NCI-H82 treated with DMSO at 0.1 percent for 48 hours (cell line): Measurements from ENCODE around the gene PBX1.

Source experiments
- DNase-seq: peaks from one replicate; lab custom pipeline; 2025; ENCODE audit not compliant: unreplicated experiment; lab: John Stamatoyannopoulos, UW

The PBX1 gene

DNA sequence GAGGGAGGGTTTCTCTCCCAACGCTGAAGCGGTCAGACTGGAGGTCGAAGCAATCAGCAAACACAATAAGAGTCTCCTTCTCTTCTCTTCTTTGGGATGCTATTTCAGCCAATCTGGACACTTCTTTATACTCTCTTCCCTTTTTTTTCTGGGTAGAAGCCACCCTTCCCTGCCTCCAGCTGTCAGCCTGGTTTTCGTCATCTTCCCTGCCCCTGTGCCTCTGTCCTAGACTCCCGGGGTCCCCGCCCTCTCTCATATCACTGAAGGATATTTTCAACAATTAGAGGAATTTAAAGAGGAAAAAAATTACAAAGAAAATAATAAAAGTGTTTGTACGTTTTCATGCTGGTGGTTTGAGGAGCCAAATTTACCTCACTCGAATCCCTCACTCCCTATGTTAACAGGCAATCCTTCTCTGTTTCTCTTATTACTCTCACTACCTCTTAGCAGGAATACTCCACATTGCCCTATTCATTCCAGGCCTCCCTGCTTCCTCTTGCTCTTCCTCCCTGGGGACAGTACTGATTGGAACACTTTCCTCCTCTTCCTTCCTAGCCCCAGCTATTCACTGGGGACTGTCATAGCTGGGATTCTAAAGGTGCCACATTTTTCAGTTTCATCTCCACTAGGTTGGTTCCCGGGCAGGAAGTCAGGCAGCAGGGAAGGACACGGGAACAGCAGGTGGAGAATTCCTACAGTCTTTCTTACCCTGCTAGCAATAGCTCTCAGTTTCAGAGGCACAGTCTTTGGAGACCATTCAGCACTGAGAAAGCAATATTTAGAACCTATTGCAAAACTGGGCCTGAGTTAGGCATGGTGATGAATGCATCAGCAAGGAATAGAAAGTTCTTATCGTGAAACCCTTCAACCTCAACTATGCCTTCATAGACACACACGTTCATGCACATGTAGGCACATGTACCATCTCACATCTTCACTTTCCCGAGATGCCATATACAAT is 288.0 kb downstream of the PBX1 start:
- no peak for DNase-seq

GRCh38 chr1:164853146-164853545 is 294.2 kb downstream of the PBX1 start:
- no peak for DNase-seq

DNA sequence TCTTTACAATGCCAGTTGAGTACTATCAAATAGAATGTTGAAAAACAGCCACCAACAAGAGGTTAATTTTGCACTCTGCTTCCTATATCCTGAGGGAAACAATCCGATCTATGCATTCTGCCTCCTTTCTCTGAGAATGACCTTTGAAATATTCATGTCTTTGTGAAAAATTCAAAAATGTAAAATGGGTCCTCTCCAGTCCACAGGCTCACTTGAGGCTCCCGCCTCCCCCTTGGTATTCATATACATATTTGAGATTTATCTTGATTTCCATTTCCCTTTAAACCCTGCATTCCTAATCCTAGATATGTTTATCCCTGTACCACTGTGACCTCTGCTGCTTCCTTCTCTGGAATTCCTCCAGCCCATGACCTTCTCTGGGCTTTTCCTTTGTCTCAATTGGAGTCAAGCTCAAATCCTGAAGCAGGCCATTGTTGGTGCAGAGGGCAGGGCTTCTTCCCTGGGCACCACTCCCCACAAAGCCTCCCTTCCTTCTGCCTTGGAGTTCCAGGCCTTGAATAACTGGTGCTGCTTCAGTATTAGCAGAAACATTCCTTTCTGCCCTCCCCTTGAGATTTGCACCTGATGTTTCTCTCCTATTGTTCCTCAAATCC is 296.8 kb downstream of the PBX1 start:
- no peak for DNase-seq

DNA sequence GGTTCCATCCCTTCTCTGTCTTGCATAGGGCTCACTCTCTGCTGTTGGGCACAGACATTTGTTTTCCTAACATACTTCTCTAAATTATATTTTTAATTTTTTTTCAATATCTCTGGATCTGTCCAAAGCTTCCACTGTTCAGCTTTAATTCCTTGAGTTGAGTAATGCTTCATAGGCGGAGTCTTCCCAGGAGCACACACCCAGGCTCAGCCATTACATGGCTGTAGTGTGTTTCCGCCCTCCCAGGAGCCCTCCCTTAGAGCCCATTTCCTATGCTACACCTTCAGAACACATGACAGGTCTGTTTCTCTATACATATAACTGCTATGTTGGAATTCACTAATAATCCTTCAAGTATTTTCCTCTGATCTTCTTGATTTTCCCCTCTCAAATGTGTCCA is 297.4 kb downstream of the PBX1 start:
- no peak for DNase-seq

- no peak for DNase-seq
These were observed 298.5 kb downstream of the PBX1 start for GRCh38 chr1:164857439-164857838.

GRCh38 chr1:164858096-164858632 is 299.2 kb downstream of the PBX1 start:
- DNase-seq: no peak

DNA sequence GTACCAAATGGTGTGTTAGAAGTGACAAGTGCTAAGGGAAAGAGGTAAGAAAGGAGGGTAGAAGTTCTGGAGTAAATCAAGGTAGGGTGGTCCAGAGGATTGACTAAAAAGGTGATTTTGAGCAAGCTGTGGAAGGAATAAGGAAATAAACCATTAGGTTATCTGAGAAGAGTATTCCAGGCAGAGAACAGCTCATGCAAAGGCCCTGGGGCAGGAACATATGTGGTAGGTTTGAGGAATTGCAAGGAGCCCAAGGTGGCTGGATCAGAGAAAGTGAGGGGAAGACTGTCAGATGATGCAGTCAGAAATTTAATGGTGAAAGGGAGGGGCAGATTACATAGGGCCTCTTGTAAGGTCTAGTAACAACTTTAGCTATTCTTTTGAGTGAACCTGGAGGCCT is 302.6 kb downstream of the PBX1 start:
- DNase-seq: no peak

GRCh38 chr1:164863056-164863455 is 304.1 kb downstream of the PBX1 start:
- peak; percentile 63 for DNase-seq

- DNase-seq: no peak
These were observed 305.2 kb downstream of the PBX1 start for GRCh38 chr1:164864161-164864560.

DNA sequence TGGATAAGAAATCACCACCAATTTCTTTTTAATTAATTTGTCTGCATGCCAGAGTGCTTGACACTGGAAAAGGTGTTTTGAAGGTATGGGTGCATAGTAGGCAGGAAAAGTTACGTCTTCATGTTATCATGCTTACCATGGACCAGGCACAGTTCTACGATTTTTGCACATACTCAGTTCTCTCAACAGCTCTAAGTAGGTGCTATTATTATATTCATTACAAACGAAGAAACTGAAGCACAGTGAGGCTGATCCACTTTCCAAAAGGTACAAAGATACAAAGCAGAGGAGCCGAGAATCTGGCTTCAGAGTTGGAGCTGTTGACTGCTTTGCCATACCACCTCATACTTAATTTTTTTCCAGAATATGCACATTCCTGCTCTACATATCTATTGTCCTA is 306.4 kb downstream of the PBX1 start:
- no peak for DNase-seq

GRCh38 chr1:164867590-164867989 is 308.6 kb downstream of the PBX1 start:
- DNase-seq: no peak

GRCh38 chr1:164868990-164869389 is 310.0 kb downstream of the PBX1 start:
- no peak for DNase-seq

DNA sequence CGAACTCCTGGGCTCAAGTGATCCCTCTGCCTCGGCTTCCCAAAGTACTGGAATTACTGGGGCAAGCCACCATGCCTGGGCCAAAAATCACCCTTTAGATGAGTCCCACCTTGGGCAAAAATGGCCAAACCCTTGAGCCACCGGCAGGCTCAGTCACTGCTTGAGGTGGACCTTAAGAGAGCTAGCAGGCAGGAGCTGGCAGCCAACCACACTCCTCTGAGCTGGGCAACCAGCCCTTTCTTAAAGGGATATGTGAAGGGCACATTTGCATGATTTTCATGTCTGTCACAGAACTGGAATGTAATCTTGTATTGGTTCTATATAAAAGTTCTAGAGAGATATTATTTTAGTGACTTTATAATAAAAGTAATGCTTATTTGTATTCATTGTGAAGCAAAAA is 316.5 kb downstream of the PBX1 start:
- DNase-seq: no peak

GRCh38 chr1:164876398-164877116 is 317.6 kb downstream of the PBX1 start:
- DNase-seq: no peak

DNA sequence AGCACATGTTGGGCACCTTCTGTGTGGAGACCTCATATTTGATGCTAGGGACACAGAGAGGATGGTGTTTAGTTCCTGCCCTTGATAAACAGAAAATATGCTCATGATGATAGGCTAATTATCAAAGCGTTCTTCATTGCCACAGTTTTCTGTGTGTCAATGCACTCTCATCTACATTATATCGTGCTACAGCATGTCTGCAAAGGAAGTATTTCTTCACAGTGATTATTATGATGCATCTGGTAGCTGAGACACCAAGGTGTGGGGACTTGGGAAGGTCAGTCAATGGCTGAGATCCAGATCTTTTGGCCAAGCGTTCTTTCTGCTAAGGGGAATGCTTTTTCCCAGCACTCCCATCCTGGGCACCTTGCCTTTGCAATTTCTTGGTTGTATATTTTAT is 321.2 kb downstream of the PBX1 start:
- no peak for DNase-seq

DNA sequence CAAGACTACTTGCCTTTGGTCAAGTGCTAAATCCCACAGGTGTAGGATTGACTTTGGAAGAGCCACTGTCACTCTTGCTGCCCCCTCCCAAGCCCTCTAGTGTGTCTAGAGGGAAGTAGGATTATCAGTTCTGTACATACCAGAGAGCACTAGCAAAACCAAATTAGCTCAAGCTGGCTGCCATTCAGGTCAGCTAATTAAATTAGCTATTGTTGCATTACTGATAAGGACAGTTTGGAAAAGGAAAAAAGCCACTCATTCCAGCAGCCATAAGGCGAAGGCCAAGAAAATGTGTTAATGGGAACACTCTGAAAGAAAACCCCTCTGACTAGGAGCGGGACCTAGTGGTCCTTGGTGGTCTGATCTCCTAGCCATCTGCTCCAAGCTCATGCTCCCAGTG is 321.7 kb downstream of the PBX1 start:
- peak; percentile 59 for DNase-seq

DNA sequence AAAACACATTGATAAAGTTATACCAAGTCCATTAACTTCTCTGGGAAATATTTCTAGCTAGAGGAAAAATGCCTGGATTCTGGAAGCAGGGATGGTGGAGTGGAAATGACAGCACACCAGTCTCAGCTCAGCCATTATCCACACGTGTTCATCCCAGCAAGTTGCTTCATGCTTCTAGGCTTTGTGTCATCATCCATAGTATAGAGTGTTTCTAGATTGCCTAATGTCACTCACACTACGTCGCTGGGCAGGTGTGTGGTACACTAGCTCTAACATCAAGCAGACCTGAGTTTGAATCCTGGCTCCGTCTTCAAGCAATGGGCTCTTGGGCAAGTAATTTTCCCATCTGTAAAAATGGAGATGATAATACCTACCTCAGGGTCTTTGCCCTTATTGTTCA is 326.3 kb downstream of the PBX1 start:
- no peak for DNase-seq

DNA sequence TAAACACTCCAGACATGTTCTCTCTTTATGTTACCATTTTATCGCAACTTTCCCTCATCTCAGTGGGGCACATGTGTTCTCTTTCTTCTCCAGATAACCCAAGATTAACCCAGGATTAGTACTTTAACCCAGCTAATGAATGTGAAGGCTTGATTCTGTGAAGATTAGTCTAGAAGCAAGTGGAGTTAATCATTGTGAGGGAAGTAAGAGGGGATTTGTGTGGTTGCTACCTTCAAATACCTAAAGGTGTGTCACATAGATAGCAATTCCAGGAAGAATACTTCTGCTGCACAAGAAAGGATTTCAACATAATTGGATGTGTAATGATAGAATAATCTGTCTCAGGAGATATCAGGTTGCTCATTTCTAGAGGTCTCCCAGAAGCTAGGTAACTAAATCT is 327.1 kb downstream of the PBX1 start:
- peak; percentile 93 for DNase-seq

GRCh38 chr1:164891615-164892014 is 332.6 kb downstream of the PBX1 start:
- no peak for DNase-seq

- DNase-seq: no peak
These were observed 336.3 kb downstream of the PBX1 start for GRCh38 chr1:164895026-164895912.

DNA sequence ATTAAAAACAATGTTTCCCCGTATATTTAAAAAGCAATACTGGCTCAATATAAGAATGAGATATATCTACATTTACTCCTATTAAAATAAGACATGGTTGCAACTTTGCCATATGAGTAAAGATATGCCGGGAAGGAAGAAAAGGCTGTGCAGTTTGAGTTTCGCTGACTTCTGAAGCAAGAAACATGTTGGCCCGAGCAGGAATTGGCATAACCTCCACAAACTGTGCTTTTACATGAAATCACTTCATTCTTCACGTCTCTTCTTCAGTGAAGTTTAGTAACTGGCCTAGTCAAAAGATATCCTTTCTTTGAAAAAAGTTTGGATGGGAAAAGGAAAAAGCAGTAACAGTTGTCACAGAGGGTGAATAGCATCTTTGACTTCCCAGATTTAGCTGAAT is 342.0 kb downstream of the PBX1 start:
- DNase-seq: no peak
